Upper lobe of right lung (tissue), 1 donor: Measurements from ENCODE around the gene CAPSL. TPM values are rescaled to one million over a fixed set of nuclear protein-coding genes. Genes with fewer than 3 reads are reported as not detected.
"Not testable (repeated sequence)": the region's sequence is repeated elsewhere in the genome, so short reads cannot be mapped to it uniquely, and the experiment has no call there.

Experiments
- ATAC-seq: fragments of 200-7000 bp; cut with Tn5 transposase; one replicate; pipeline ENCODE4 v1.9.1; 2020; ENCODE audit warnings: mild to moderate bottlenecking, moderate library complexity
- DNase-seq: peaks from one replicate; pipeline ENCODE4 v3.0.0-alpha.2; 2020
- H3K27ac ChIP-seq: fragments of 200-600 bp; one replicate; pipeline ENCODE4 v1.8.0; 2022
- H3K27me3 ChIP-seq: fragments of 200-600 bp; one replicate; pipeline ENCODE4 v1.8.0; 2022; ENCODE audit warnings: mild to moderate bottlenecking
- H3K36me3 ChIP-seq: fragments of 200-600 bp; one replicate; pipeline ENCODE4 v1.8.0; 2022
- H3K4me1 ChIP-seq: fragments of 200-600 bp; one replicate; pipeline ENCODE4 v1.8.0; 2022
- H3K4me3 ChIP-seq: fragments of 200-600 bp; one replicate; pipeline ENCODE4 v1.8.0; 2022; ENCODE audit warnings: mild to moderate bottlenecking
- H3K9me3 ChIP-seq: fragments of 200-600 bp; one replicate; pipeline ENCODE4 v1.8.0; 2022
- CTCF ChIP-seq: fragments of 200-600 bp; IDR thresholded peaks from one replicate; pipeline ENCODE4 v1.8.0; 2022; ENCODE audit warnings: antibody characterized with exemption
- intact Hi-C: fragments of 100-400 bp; cut with DNase I; formaldehyde crosslinking; loops from one replicate; pipeline ENCODE4 v1.11.0; 2022
- total RNA-seq: library from RNA; stranded (reverse); fragmentation: NEBNext Ultra II Directional; extraction: Animal tissue kit (Norgen Biotek cat#: 25700); gene quantifications from one replicate; pipeline ENCODE4 v1.2.1, GENCODE V29; 2021
- donor health status: DM: no; HTN: yes; CAD: no; lungs with severe emphysema.

Gene CAPSL
- total RNA-seq, 1 donor from 2014 or later, result not detected

- no peak overlapping the region for H3K27ac ChIP-seq
- no peaks in the 10 kb centered on the region for H3K36me3 ChIP-seq
- H3K4me3 ChIP-seq, result no peak overlapping the region
- H3K9me3 ChIP-seq, result no peaks in the 10 kb centered on the region
- DNase-seq, result no peak
- H3K4me1 ChIP-seq, result no peaks in the 10 kb centered on the region
- ATAC-seq, result no peak
- intact Hi-C loops, result no loop called here
- no peak for TF ChIP-seq CTCF
- no peaks in the 10 kb centered on the region for H3K27me3 ChIP-seq
Measured at GRCh38 chr5:35898952-35899660, 39.3 kb downstream of the CAPSL start.

DNA sequence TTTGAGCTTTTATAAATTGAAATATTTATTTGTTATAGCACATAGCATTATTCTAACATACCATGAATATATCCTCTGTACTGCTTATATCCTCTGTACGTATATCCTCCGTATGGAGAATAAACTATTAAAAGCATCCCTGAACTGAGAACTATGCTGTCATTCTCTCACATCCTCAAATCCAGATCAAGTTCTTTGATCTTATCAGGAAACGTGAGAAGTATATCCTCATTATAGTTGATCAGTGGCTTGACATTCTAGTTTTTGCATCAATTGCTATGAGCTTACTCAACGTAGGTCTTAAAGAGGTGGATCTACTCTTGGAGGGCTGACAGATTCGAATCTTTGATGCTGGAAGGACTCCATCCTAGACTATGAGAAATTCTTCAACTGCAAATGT is 44.3 kb downstream of the CAPSL start:
- no peak for TF ChIP-seq CTCF
- Histone ChIP-seq H3K4me1 (no peaks in the 10 kb centered on the region), H3K36me3 (no peaks in the 10 kb centered on the region), H3K27ac (no peak overlapping the region), H3K4me3 (no peak overlapping the region), H3K9me3 (no peaks in the 10 kb centered on the region), H3K27me3 (no peaks in the 10 kb centered on the region)
- ATAC-seq (no peak), DNase-seq (no peak)
- intact Hi-C loops, result no loop called here

GRCh38 chr5:35892799-35893198 is 45.6 kb downstream of the CAPSL start:
- H3K4me3 ChIP-seq, DNase-seq, H3K27ac ChIP-seq, intact Hi-C loops, H3K4me1 ChIP-seq, ATAC-seq, H3K36me3 ChIP-seq, H3K9me3 ChIP-seq, H3K27me3 ChIP-seq: not testable (repeated sequence)

DNA sequence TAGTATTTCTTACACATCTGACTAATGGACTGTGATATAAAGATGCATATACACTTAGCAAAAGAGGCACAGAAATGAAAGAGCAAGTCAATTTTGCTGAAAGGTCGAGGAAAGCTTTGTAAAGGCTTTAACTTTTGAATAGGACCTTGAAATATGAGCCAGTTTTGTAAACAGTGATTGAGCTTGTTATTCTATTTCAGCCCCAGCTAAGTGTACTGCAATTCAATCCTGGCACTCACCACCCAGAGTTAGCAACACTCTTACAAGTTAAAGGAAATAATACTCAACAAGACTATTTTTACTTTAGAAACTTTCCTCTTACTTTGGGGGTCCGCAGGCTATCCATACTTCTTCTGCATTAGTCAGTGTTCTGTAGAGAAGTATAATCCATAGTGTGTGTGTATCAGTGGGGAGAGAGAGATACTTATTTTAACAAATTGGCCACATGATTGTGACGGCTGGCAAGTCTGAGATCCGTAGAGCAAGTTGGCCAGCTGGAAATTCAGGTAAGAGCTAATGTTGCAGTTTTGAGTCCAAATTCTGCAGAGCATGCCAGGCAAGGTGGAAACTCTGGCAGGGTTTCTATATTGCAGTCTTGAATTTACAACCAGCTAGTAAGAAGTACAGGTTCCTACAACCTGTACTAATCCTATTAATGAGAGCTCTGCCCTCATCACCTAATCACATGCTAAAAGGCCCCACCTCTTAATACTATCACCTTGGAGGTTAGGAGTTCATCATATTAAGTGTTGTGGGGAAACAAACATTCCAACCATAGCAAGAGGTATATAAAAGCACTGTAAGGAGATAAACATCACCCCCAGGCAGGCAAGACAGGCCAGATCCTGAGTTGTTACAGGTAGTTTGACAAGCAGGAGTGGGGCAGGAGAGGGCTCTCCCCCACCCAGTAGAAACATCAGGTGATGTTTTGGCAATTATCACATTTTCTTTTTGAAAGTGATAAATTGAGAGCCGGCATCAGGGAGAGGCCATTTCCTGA is 48.1 kb downstream of the CAPSL start:
- Histone ChIP-seq H3K36me3 (no peaks in the 10 kb centered on the region), H3K4me1 (no peaks in the 10 kb centered on the region), H3K27me3 (no peaks in the 10 kb centered on the region), H3K4me3 (no peak overlapping the region), H3K27ac (no peak overlapping the region), H3K9me3 (no peaks in the 10 kb centered on the region)
- TF ChIP-seq CTCF, result no peak
- ATAC-seq, result no peak
- no peak for DNase-seq
- intact Hi-C loops, result no loop called here

DNA sequence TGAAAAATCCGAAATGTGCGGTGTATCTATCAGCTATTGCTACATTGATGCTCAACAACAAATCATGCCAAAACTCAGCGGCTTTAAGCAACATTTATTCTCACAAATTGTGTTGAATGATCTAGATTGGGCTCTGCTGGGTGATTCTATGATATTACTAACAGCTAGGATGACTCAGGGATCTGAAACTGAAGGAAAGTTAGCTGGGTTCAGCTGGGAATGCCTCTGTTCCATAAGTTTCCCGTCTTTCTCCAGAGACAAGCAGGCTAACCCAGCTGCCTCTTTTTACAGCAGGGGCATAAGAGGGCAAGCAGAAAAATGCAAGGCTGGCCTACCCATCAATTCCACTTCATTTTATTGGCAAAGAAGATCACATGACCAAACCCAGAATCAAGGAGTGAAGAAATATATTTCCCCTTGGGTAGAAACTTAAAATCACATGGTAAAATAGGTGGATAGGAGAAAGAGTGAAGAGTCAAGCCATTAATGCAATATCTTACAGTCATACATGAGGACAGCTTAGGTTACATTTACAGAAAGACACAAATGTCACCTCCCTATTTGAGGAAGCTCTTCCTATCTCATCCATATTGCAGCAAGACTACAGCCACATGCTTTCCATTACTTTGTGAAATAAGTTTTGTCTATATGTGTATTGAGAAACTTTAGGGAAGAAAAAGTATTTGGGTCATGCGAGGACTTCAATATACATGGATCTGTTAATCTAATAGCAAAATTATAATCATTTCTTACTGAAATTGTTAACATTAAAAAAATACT is 50.9 kb downstream of the CAPSL start:
- no peaks in the 10 kb centered on the region for H3K9me3 ChIP-seq
- no peaks in the 10 kb centered on the region for H3K36me3 ChIP-seq
- ATAC-seq (no peak), DNase-seq (no peak)
- no peak for TF ChIP-seq CTCF
- no peaks in the 10 kb centered on the region for H3K27me3 ChIP-seq
- H3K27ac ChIP-seq, result no peak overlapping the region
- H3K4me1 ChIP-seq, result peaks cover 6% of the 10 kb centered on the region
- no peak overlapping the region for H3K4me3 ChIP-seq
- intact Hi-C loops, result no loop called here
